GM12878 (cell line): ENCODE results near the gene ZFPM1. TPM values are rescaled to one million over a fixed set of nuclear protein-coding genes. Genes with fewer than 3 reads are reported as not detected.

Source experiments
- ATAC-seq: fragments of 200-7000 bp; cut with Tn5 transposase; 3 replicates; pipeline ENCODE4 v1.9.1; 2020; ENCODE audit warnings: mild to moderate bottlenecking, moderate library complexity
- BruUV-seq: library from RNA; stranded (reverse); fragments of 400-500 nt; replicated peaks from 2 replicates; lab custom pipeline; 2021; lab: Mats Ljungman, UMichigan
- CTCF ChIA-PET: fragments of 300-600 bp; sonication (Branson Sonifier 250); formaldehyde crosslinking; extraction: SDS; loops from one replicate; lab custom pipeline; 2021; ENCODE audit warnings: inconsistent platforms; lab: Yijun Ruan, JAX
- POLR2A ChIA-PET: fragments of 350-600 bp; formaldehyde crosslinking; extraction: SDS; loops from one replicate; lab custom pipeline; 2021; ENCODE audit warnings: inconsistent platforms; lab: Charles Lee
- RAD21 ChIA-PET: fragments of 300-600 bp; sonication (Branson Sonifier 250); formaldehyde crosslinking; loops from one replicate; lab custom pipeline; 2023; ENCODE audit warnings: antibody characterized with exemption; ENCODE audit not compliant: unreplicated experiment; lab: Charles Lee
- SMC1A ChIA-PET: fragments of 300-600 bp; sonication (Branson Sonifier 250); formaldehyde crosslinking; loops from one replicate; lab custom pipeline; 2023; ENCODE audit not compliant: unreplicated experiment, uncharacterized antibody; lab: Charles Lee
- DNase-seq: peaks from one replicate; pipeline ENCODE4 v3.0.0-alpha.2; 2011; ENCODE audit warnings: low read depth, low spot score
- FAIRE-seq: peaks from 3 replicates; lab custom pipeline; 2011; peaks lifted over from hg19 to GRCh38; lab: Jason Lieb, UNC
- H2AFZ ChIP-seq: 2 replicates; pipeline ENCODE4 v1.6.0; 2011; ENCODE audit warnings: low read depth, low read length, control low read depth; ENCODE audit not compliant: control insufficient read depth
- H3K27ac ChIP-seq: 2 replicates; pipeline ENCODE4 v1.5.1; 2011; ENCODE audit warnings: control low read depth; ENCODE audit not compliant: control insufficient read depth, insufficient read depth
- H3K27me3 ChIP-seq, 2 experiments: replicated peaks in 1 of 2; 2 replicates each; pipeline versions ENCODE4 v1.6.0 to v1.6.1; 2011; ENCODE audit warnings: low read length in 1 of 2; ENCODE audit not compliant: control insufficient read depth in 2 of 2, insufficient read depth in 2 of 2
- H3K36me3 ChIP-seq, 2 experiments: 2 replicates each; pipeline ENCODE4 v1.5.1; 2011; ENCODE audit warnings: low read length in 1 of 2; ENCODE audit not compliant: control insufficient read depth in 2 of 2, insufficient read depth in 2 of 2
- H3K4me1 ChIP-seq: 2 replicates; pipeline ENCODE4 v1.6.1; 2011; ENCODE audit warnings: mild to moderate bottlenecking, low read length, moderate library complexity, mixed read lengths; ENCODE audit not compliant: control insufficient read depth, insufficient read depth
- H3K4me2 ChIP-seq: 2 replicates; pipeline ENCODE4 v1.6.0; 2011; ENCODE audit warnings: control low read depth; ENCODE audit not compliant: control insufficient read depth, insufficient read depth
- H3K4me3 ChIP-seq: fragments of 200-600 bp; sonication (generic); 2 replicates; pipeline ENCODE4 v1.5.1; 2016
- H3K79me2 ChIP-seq: 2 replicates; pipeline ENCODE4 v1.6.0; 2011; ENCODE audit warnings: low read length; ENCODE audit not compliant: control insufficient read depth, insufficient read depth
- H3K9ac ChIP-seq: 2 replicates; pipeline ENCODE4 v1.8.0; 2011; ENCODE audit warnings: low read length, control low read depth, mixed read lengths; ENCODE audit not compliant: control insufficient read depth, insufficient read depth
- H3K9me3 ChIP-seq: replicated peaks from 3 replicates; pipeline ENCODE4 v1.5.1; 2011; ENCODE audit warnings: mild to moderate bottlenecking, low read length; ENCODE audit not compliant: control insufficient read depth, insufficient read depth
- H4K20me1 ChIP-seq: 2 replicates; pipeline ENCODE4 v1.6.0; 2011; ENCODE audit not compliant: control insufficient read depth, insufficient read depth
- CREB1 ChIP-seq: IDR thresholded peaks from 2 replicates; pipeline ENCODE4 v1.6.1; 2012; ENCODE audit warnings: low read depth, mild to moderate bottlenecking, inconsistent platforms
- EP300 ChIP-seq, 2 experiments: fragments of 150-350 bp in 1 of 2; IDR thresholded peaks; 2 replicates each; pipeline ENCODE4 v1.6.1; 2011 to 2012; ENCODE audit warnings: low read depth in 2 of 2, low read length in 2 of 2, borderline replicate concordance in 1 of 2, improper control_type of control experiment in 1 of 2, inconsistent platforms in 1 of 2; ENCODE audit not compliant: control insufficient read depth in 1 of 2
- JUND ChIP-seq: IDR thresholded peaks from 2 replicates; pipeline ENCODE4 v1.6.1; 2012; ENCODE audit warnings: low read depth, mild to moderate bottlenecking, low read length, improper control_type of control experiment, moderate library complexity
- MLLT1 ChIP-seq: fragments of 450-650 bp; IDR thresholded peaks from 2 replicates; pipeline ENCODE4 v1.6.1; 2016; ENCODE audit warnings: mild to moderate bottlenecking
- MTA3 ChIP-seq: IDR thresholded peaks from 2 replicates; pipeline ENCODE4 v1.6.1; 2012; ENCODE audit warnings: low read length, inconsistent platforms, borderline replicate concordance
- NFIC ChIP-seq: IDR thresholded peaks from 2 replicates; pipeline ENCODE4 v1.6.1; 2012; ENCODE audit warnings: low read depth, mild to moderate bottlenecking, inconsistent platforms, low read length, moderate library complexity
- NR2C2 ChIP-seq: IDR thresholded peaks from 2 replicates; pipeline ENCODE4 v1.6.1; 2011; ENCODE audit warnings: borderline replicate concordance, low read depth; ENCODE audit not compliant: control insufficient read depth, insufficient read length
- PAX5 ChIP-seq: IDR thresholded peaks from 2 replicates; pipeline ENCODE4 v1.6.1; 2011; ENCODE audit warnings: low read depth, low read length, borderline replicate concordance
- RAD51 ChIP-seq: fragments of 450-650 bp; IDR thresholded peaks from 2 replicates; pipeline ENCODE4 v1.6.1; 2016; ENCODE audit warnings: moderate library complexity, mild to moderate bottlenecking, inconsistent platforms
- RB1 ChIP-seq: fragments of 450-650 bp; formaldehyde crosslinking; IDR thresholded peaks from 2 replicates; pipeline ENCODE4 v1.6.1; 2017; ENCODE audit warnings: mild to moderate bottlenecking, borderline replicate concordance
- SIN3A ChIP-seq: IDR thresholded peaks from 2 replicates; pipeline ENCODE4 v1.6.1; 2012; ENCODE audit warnings: low read depth, low read length, improper control_type of control experiment
- SP1 ChIP-seq: IDR thresholded peaks from one replicate; pipeline ENCODE4 v1.6.1; 2011; ENCODE audit warnings: low read depth, low read length
- SPI1 ChIP-seq: IDR thresholded peaks from 2 replicates; pipeline ENCODE4 v1.6.1; 2011; ENCODE audit warnings: low read depth, mild to moderate bottlenecking, low read length, moderate library complexity, borderline replicate concordance; ENCODE audit not compliant: insufficient read depth
- USF1 ChIP-seq: IDR thresholded peaks from 2 replicates; pipeline ENCODE4 v1.6.1; 2011; ENCODE audit warnings: borderline replicate concordance, low read depth, mild to moderate bottlenecking, moderate library complexity, mixed read lengths, low read length; ENCODE audit not compliant: insufficient read depth; ENCODE audit errors: extremely low read length
- WGBS: methylation state at CpG from one replicate; pipeline ENCODE4 v1.1.6; 2016; ENCODE audit warnings: low lambda C conversion rate; ENCODE audit not compliant: insufficient replicate concordance, insufficient coverage; ENCODE audit errors: missing lambda C conversion rate; 5-methylcytosine and 5-hydroxymethylcytosine counted together
- in situ Hi-C: fragments of 300-500 bp; cut with MboI; formaldehyde crosslinking; loops from 9 replicates; pipeline ENCODE4 v1.14.3; 2018; ENCODE audit warnings: mixed read lengths
- intact Hi-C: fragments of 100-400 bp; cut with micrococcal nuclease; formaldehyde crosslinking; loops from one replicate; pipeline ENCODE4 v1.14.2; 2022; ENCODE audit not compliant: unreplicated experiment
- polyA plus RNA-seq, 11 experiments: library from polyadenylated mRNA; depleted of rRNA in 4 of 11; unstranded in 6 of 11; stranded (reverse) in 5 of 11; fragments of >200 nt; fragmentation: Nextera tagmentation in 4 of 11; fragmentation: Illumina TruSeq in 1 of 11; extraction: Ambion mirVana in 4 of 11; extraction: Trizol in 1 of 11; gene quantifications; 1 replicate in 1 of 11; 2 replicates in 10 of 11; pipeline versions ENCODE4 v1.2.1 to v1.2.3, GENCODE V29; 2011 to 2016; ENCODE audit warnings: inconsistent platforms in 2 of 11, missing spikeins in 2 of 11, low read depth in 1 of 11
- total RNA-seq, 4 experiments: library from RNA; depleted of rRNA in 3 of 4; stranded (reverse); fragments of >200 nt in 3 of 4; fragmentation: Illumina TruSeq in 1 of 4; extraction: Trizol in 1 of 4; gene quantifications; 2 replicates each; pipeline versions ENCODE4 v1.2.1 to v1.2.3, GENCODE V29; 2013 to 2021

The ZFPM1 gene
- total and polyA plus RNA-seq, 10 of the 15 experiments (the other 5 are each of a cell fraction or from before 2014, with no cell fraction given) = 0.02 to 5.1 (median 0.30) TPM

- ChIA-PET SMC1A (no interaction called here), POLR2A (no interaction called here), CTCF (interaction anchor here (0.7 kb wide), 1 partner anchor 66 kb away, joined by 3 read pairs; no protein-coding TSS in a partner anchor), RAD21 (no interaction called here)
- Histone ChIP-seq H3K9me3 (no peaks in the 10 kb centered on the region), H3K27ac (no peak overlapping the region), H3K4me2 (no peak overlapping the region), H3K9ac (no peak overlapping the region), H3K36me3 (no peaks in the 10 kb centered on the region), H4K20me1 (no peaks in the 10 kb centered on the region), H3K4me1 (peaks cover 4% of the 10 kb centered on the region), H2AFZ (no peak overlapping the region), H3K27me3 (no peaks in the 10 kb centered on the region), H3K79me2 (no peaks in the 10 kb centered on the region), H3K4me3 (no peak overlapping the region)
- DNase-seq (no peak), FAIRE-seq (no peak), ATAC-seq (no peak)
- TF ChIP-seq SP1 (no peak), NFIC (no peak)
- no TSS peak for BruUV-seq
- intact Hi-C loops (no loop called here), in situ Hi-C loops (loop anchor here (25.0 kb wide), 1 partner anchor 479 kb away; the partner anchor contains the start of gene BANP)
- WGBS = 40% methylated on average over 14 of the region's 24 CpGs
Observed at GRCh38 chr16:88440686-88441405, 12.2 kb upstream of the ZFPM1 start.

GRCh38 chr16:88441460-88441859, 11.6 kb upstream of the ZFPM1 start:
- RAD21 ChIA-PET = no interaction called here
- no peak overlapping the region for H3K27ac ChIP-seq
- no peaks in the 10 kb centered on the region for H3K27me3 ChIP-seq
- in situ Hi-C loops (loop anchor here (25.0 kb wide), 1 partner anchor 479 kb away; the partner anchor contains the start of gene BANP), intact Hi-C loops (no loop called here)
- no peaks in the 10 kb centered on the region for H4K20me1 ChIP-seq
- POLR2A ChIA-PET = interaction anchor here (0.6 kb wide), 1 partner anchor 85 kb away, joined by 3 read pairs; no protein-coding TSS in a partner anchor
- peaks cover 4% of the 10 kb centered on the region for H3K4me1 ChIP-seq
- SMC1A ChIA-PET = no interaction called here
- H3K9me3 ChIP-seq = no peaks in the 10 kb centered on the region
- no peak overlapping the region for H3K4me3 ChIP-seq
- H3K36me3 ChIP-seq = no peaks in the 10 kb centered on the region
- FAIRE-seq (no peak), ATAC-seq (no peak), DNase-seq (no peak)
- H2AFZ ChIP-seq = no peak overlapping the region
- H3K79me2 ChIP-seq = no peaks in the 10 kb centered on the region
- no peak overlapping the region for H3K4me2 ChIP-seq
- CTCF ChIA-PET = interaction anchor here (0.7 kb wide), 1 partner anchor 65 kb away, joined by 3 read pairs; no protein-coding TSS in a partner anchor
- H3K9ac ChIP-seq = no peak overlapping the region
- BruUV-seq = no TSS peak
- 73% methylated on average over 14 of the region's 14 CpGs for WGBS
- TF ChIP-seq JUND (no peak), MLLT1 (no peak), NR2C2 (no peak), CREB1 (no peak), SP1 (no peak), SIN3A (no peak), USF1 (no peak), PAX5 (no peak), EP300 (IDR thresholded peaks at IDR 0.05; ENCODE audit: borderline replicate concordance in 1 of 2, control insufficient read depth in 1 of 2, low read depth in 2 of 2, low read length in 2 of 2) (no peak), RAD51 (no peak), RB1 (no peak), SPI1 (no peak), MTA3 (no peak)
